ENCODE measurements around the gene TENT5A. TPM values are rescaled to one million over a fixed set of nuclear protein-coding genes. Genes with fewer than 3 reads are reported as not detected.

Gene TENT5A
- total and polyA plus RNA-seq, 4 donors: 4.0 to 13.6 (median 11.4) TPM

GRCh38 chr6:81725127-81725526 is 27.4 kb downstream of the TENT5A start:
- DNase-seq (ENCODE audit: low spot score): no peak
- no peaks in the 10 kb centered on the region for H3K9me3 ChIP-seq (ENCODE audit: control insufficient read depth in 4 of 4, low read length in 3 of 4)
- H3K27me3 ChIP-seq (ENCODE audit: control insufficient read depth in 4 of 4, insufficient read depth in 4 of 4, low read length in 3 of 4): no peaks in the 10 kb centered on the region
- 90% methylated on average over 2 of the region's 2 CpGs for WGBS
- no peak for TF ChIP-seq RAD21 (IDR thresholded peaks at IDR 0.05)
- no peak for TF ChIP-seq NR2F2 (IDR thresholded peaks at IDR 0.05)
- no peak for TF ChIP-seq CTCF (IDR thresholded peaks at IDR 0.05; ENCODE audit: low read depth, low read length, missing input control)
- TF ChIP-seq TAF1 (conservative IDR thresholded peaks at IDR 0.05): no peak
- H3K4me1 ChIP-seq (ENCODE audit: control insufficient read depth in 4 of 4, insufficient read depth in 4 of 4, low read length in 3 of 4): peaks cover 0 to 14% (median 2%) of the 10 kb centered on the region in 4 donors
- H3K36me3 ChIP-seq (ENCODE audit: control insufficient read depth in 4 of 4, insufficient read depth in 3 of 4, low read depth in 1 of 4, low read length in 3 of 4): no peaks in the 10 kb centered on the region
- no peak overlapping the region for H3K9ac ChIP-seq (ENCODE audit: low read depth in 1 of 2, low read length in 2 of 2)
- H3K4me3 ChIP-seq (ENCODE audit: low read depth in 1 of 3, low read length in 3 of 3): no peak overlapping the region
- no peak overlapping the region for H3K27ac ChIP-seq (ENCODE audit: low read depth in 1 of 2, low read length in 2 of 2)

- WGBS: 86% methylated on average over 1 of the region's 1 CpG
- DNase-seq (ENCODE audit: low spot score): no peak
- no peak for TF ChIP-seq HNF4G (IDR thresholded peaks at IDR 0.05)
- TF ChIP-seq RAD21 (IDR thresholded peaks at IDR 0.05): no peak
- no peak for TF ChIP-seq ATF3 (IDR thresholded peaks at IDR 0.05)
- no peak for TF ChIP-seq YY1 (IDR thresholded peaks at IDR 0.05)
- TF ChIP-seq GABPA (IDR thresholded peaks at IDR 0.05 in 1 of 2, conservative IDR thresholded peaks at IDR 0.05 in 1 of 2): no peak
- no peak for TF ChIP-seq FOXA1 (IDR thresholded peaks at IDR 0.05)
- no peak for TF ChIP-seq TAF1 (conservative IDR thresholded peaks at IDR 0.05)
- no peak for TF ChIP-seq EGR1 (IDR thresholded peaks at IDR 0.05; ENCODE audit: low read depth in 2 of 2)
- TF ChIP-seq FOXA2 (IDR thresholded peaks at IDR 0.05): no peak
- no peaks in the 10 kb centered on the region for H3K27me3 ChIP-seq (ENCODE audit: control insufficient read depth in 4 of 4, insufficient read depth in 4 of 4, low read length in 3 of 4)
- H3K4me1 ChIP-seq (ENCODE audit: control insufficient read depth in 4 of 4, insufficient read depth in 4 of 4, low read length in 3 of 4): peaks cover 0 to 8% (median 2%) of the 10 kb centered on the region in 4 donors
- no peak overlapping the region for H3K4me3 ChIP-seq (ENCODE audit: low read depth in 1 of 3, low read length in 3 of 3)
- H3K9me3 ChIP-seq (ENCODE audit: control insufficient read depth in 4 of 4, low read length in 3 of 4): no peaks in the 10 kb centered on the region
- no peaks in the 10 kb centered on the region for H3K36me3 ChIP-seq (ENCODE audit: control insufficient read depth in 4 of 4, insufficient read depth in 3 of 4, low read depth in 1 of 4, low read length in 3 of 4)
- H3K9ac ChIP-seq (ENCODE audit: low read depth in 1 of 2, low read length in 2 of 2): no peak overlapping the region
- no peak overlapping the region for H3K27ac ChIP-seq (ENCODE audit: low read depth in 1 of 2, low read length in 2 of 2)
Measured at GRCh38 chr6:81722506-81723223, 29.8 kb downstream of the TENT5A start.

- 91% methylated on average over 1 of the region's 1 CpG for WGBS
- Histone ChIP-seq H3K27me3 (ENCODE audit: control insufficient read depth in 4 of 4, insufficient read depth in 4 of 4, low read length in 3 of 4) (no peaks in the 10 kb centered on the region), H3K36me3 (ENCODE audit: control insufficient read depth in 4 of 4, insufficient read depth in 3 of 4, low read depth in 1 of 4, low read length in 3 of 4) (no peaks in the 10 kb centered on the region), H3K9ac (ENCODE audit: low read depth in 1 of 2, low read length in 2 of 2) (no peak overlapping the region), H3K4me3 (ENCODE audit: low read depth in 1 of 3, low read length in 3 of 3) (no peak overlapping the region), H3K4me1 (ENCODE audit: control insufficient read depth in 4 of 4, insufficient read depth in 4 of 4, low read length in 3 of 4) (no peaks in the 10 kb centered on the region), H3K27ac (ENCODE audit: low read depth in 1 of 2, low read length in 2 of 2) (no peak overlapping the region), H3K9me3 (ENCODE audit: control insufficient read depth in 4 of 4, low read length in 3 of 4) (no peaks in the 10 kb centered on the region)
- DNase-seq (ENCODE audit: low spot score): no peak
- TF ChIP-seq HNF4G (IDR thresholded peaks at IDR 0.05) (no peak), CTCF (IDR thresholded peaks at IDR 0.05; ENCODE audit: low read depth, low read length, missing input control) (no peak), REST (IDR thresholded peaks at IDR 0.05) (no peak), NR2F2 (IDR thresholded peaks at IDR 0.05) (no peak), JUND (IDR thresholded peaks at IDR 0.05) (no peak), EGR1 (IDR thresholded peaks at IDR 0.05; ENCODE audit: low read depth in 2 of 2) (no peak), FOXA1 (IDR thresholded peaks at IDR 0.05) (no peak), ZBTB33 (IDR thresholded peaks at IDR 0.05) (no peak), RAD21 (IDR thresholded peaks at IDR 0.05) (no peak), GABPA (IDR thresholded peaks at IDR 0.05 in 1 of 2, conservative IDR thresholded peaks at IDR 0.05 in 1 of 2) (no peak), ATF3 (IDR thresholded peaks at IDR 0.05) (no peak), FOXA2 (IDR thresholded peaks at IDR 0.05) (no peak), RXRA (IDR thresholded peaks at IDR 0.05) (no peak)
Measured at GRCh38 chr6:81720427-81720826, 32.1 kb downstream of the TENT5A start.

Data from liver (tissue), 9 donors.